Upper lobe of left lung (tissue), 6 donors: ENCODE measurements around the gene AVP. TPM values are rescaled to one million over a fixed set of nuclear protein-coding genes. Genes with fewer than 3 reads are reported as not detected.

Experiments
- ATAC-seq, 2 donors: fragments of 200-7000 bp; cut with Tn5 transposase; one replicate each; pipeline ENCODE4 v1.9.1; 2022; ENCODE audit warnings: mild to moderate bottlenecking in 2 of 2, moderate library complexity in 2 of 2; ENCODE audit not compliant: low FRiP score in 2 of 2
- DNase-seq, 2 donors: peaks; one replicate each; pipeline ENCODE4 v3.0.0-alpha.2; 2019 to 2020
- H3K27ac ChIP-seq, 4 donors: fragments of 200-600 bp; sonication (generic); one replicate each; pipeline ENCODE4 v1.5.1; 2016 to 2019
- H3K27me3 ChIP-seq, 4 donors: fragments of 200-600 bp; sonication (generic); one replicate each; pipeline ENCODE4 v1.5.1; 2017 to 2019
- H3K36me3 ChIP-seq, 4 donors: fragments of 200-600 bp; sonication (generic); one replicate each; pipeline ENCODE4 v1.5.1; 2016 to 2019
- H3K4me1 ChIP-seq, 4 donors: fragments of 200-600 bp; sonication (generic); one replicate each; pipeline ENCODE4 v1.5.1; 2018 to 2019
- H3K4me3 ChIP-seq, 4 donors: fragments of 200-600 bp; sonication (generic); one replicate each; pipeline ENCODE4 v1.5.1; 2017 to 2019; ENCODE audit warnings: mild to moderate bottlenecking in 2 of 4, moderate library complexity in 1 of 4
- H3K9me3 ChIP-seq, 4 donors: fragments of 200-600 bp; sonication (generic); one replicate each; pipeline ENCODE4 v1.5.1; 2018 to 2019
- EP300 ChIP-seq, 4 donors: sonication (generic); formaldehyde crosslinking; IDR thresholded peaks; one replicate each; pipeline ENCODE4 v1.5.1; 2017; ENCODE audit warnings: antibody characterized with exemption in 4 of 4, control low read depth in 2 of 4
- POLR2A ChIP-seq, 4 donors: fragments of 450-650 bp; IDR thresholded peaks; one replicate each; pipeline ENCODE4 v1.5.1; 2016 to 2017; ENCODE audit warnings: antibody characterized with exemption in 4 of 4, mild to moderate bottlenecking in 2 of 4
- POLR2AphosphoS5 ChIP-seq, 2 donors: sonication (generic); formaldehyde crosslinking; IDR thresholded peaks; one replicate each; pipeline ENCODE4 v1.5.1; 2017; ENCODE audit warnings: antibody characterized with exemption in 2 of 2
- WGBS, 2 donors: methylation state at CpG; one replicate each; pipeline ENCODE4 v1.1.5; 2017 to 2018; 5-methylcytosine and 5-hydroxymethylcytosine counted together
- total RNA-seq, 6 donors: library from RNA; depleted of rRNA in 4 of 6; stranded (reverse); fragments of >200 nt in 4 of 6; gene quantifications; one replicate each; pipeline versions ENCODE4 v1.1.0 to v1.2.1, GENCODE V29; 2016 to 2021
- TF ChIP-seq, protein P1 (sequence below), 6 experiments: fragments of 450-650 bp in 4 of 6; fragments of 200-600 bp in 2 of 6; sonication (generic) in 2 of 6; IDR thresholded peaks; one replicate each; pipeline ENCODE4 v1.5.1; 2016 to 2019; ENCODE audit warnings: antibody characterized with exemption in 6 of 6
- donor health status: DM: no; HTN: no; CAD: no; lungs with moderate emphysema.
- donor health status: DM: no; HTN: yes; CAD: no; lungs with severe emphysema.

Gene AVP
- total RNA-seq, 6 donors from 2014 or later: not detected

DNA sequence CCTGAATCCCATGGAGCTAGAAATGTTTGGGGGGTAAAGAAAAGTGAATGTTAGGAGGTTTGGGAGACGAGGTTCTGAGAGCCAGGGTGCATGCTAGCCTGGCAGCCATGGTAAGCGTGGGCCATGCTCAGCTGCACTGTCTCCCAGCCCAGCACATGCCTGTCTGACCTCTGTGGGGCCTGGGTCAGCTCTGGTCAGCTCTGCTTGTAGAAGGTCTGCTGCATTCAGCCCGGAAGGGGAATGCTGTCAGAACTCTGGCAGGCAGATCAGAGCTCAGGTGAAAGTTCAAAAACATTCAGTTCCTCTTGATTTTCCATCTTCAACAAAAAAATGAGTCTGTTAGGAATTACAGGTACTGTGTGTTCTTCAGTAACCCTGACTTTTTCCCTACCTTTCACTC, 46.9 kb downstream of the AVP start:
- Histone ChIP-seq H3K27ac (no peak overlapping the region), H3K4me1 (peaks cover 0 to 12% (median 7%) of the 10 kb centered on the region in 4 donors), H3K36me3 (peaks cover 14 to 76% (median 53%) of the 10 kb centered on the region in 4 donors), H3K27me3 (no peaks in the 10 kb centered on the region), H3K4me3 (no peak overlapping the region), H3K9me3 (no peaks in the 10 kb centered on the region)
- no peak for ATAC-seq
- no peak for DNase-seq
- TF ChIP-seq EP300 (IDR thresholded peaks at IDR 0.05) (no peak), POLR2AphosphoS5 (IDR thresholded peaks at IDR 0.05) (no peak), POLR2A (IDR thresholded peaks at IDR 0.05) (no peak)
- TF ChIP-seq, protein P1, sequence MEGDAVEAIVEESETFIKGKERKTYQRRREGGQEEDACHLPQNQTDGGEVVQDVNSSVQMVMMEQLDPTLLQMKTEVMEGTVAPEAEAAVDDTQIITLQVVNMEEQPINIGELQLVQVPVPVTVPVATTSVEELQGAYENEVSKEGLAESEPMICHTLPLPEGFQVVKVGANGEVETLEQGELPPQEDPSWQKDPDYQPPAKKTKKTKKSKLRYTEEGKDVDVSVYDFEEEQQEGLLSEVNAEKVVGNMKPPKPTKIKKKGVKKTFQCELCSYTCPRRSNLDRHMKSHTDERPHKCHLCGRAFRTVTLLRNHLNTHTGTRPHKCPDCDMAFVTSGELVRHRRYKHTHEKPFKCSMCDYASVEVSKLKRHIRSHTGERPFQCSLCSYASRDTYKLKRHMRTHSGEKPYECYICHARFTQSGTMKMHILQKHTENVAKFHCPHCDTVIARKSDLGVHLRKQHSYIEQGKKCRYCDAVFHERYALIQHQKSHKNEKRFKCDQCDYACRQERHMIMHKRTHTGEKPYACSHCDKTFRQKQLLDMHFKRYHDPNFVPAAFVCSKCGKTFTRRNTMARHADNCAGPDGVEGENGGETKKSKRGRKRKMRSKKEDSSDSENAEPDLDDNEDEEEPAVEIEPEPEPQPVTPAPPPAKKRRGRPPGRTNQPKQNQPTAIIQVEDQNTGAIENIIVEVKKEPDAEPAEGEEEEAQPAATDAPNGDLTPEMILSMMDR (IDR thresholded peaks at IDR 0.05): no peak
- WGBS, 2 donors: 87 to 91% methylated on average over 3 of the region's 3 CpGs

DNA sequence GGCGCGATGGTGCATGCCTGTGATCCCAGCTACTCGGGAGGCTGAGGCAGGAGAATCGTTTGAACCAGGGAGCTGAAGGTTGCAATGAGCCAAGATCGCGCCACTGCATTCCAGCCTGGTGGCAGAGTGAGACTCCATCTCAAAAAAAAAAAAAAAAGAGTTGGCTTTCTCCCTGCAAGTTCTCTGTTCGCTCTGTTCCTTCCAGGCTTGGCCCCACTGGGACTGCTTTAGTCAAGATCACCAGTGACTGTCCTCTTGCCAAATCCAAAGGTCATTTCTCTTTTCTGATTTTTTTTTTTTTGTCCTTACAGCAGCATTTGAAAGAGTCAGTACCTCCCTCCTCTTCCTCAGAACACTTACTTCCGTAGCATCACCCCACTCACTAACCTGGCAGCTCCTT, 51.9 kb downstream of the AVP start:
- WGBS, 2 donors: 91 to 94% methylated on average over 8 of the region's 8 CpGs
- peaks cover 19 to 90% (median 55%) of the 10 kb centered on the region in 4 donors for H3K36me3 ChIP-seq
- H3K27ac ChIP-seq: no peak overlapping the region
- TF ChIP-seq POLR2AphosphoS5 (IDR thresholded peaks at IDR 0.05): no peak
- no peak for TF ChIP-seq EP300 (IDR thresholded peaks at IDR 0.05)
- TF ChIP-seq, protein P1 (IDR thresholded peaks at IDR 0.05): no peak
- TF ChIP-seq POLR2A (IDR thresholded peaks at IDR 0.05): no peak
- H3K4me3 ChIP-seq: no peak overlapping the region
- ATAC-seq: no peak
- no peaks in the 10 kb centered on the region for H3K4me1 ChIP-seq
- no peak for DNase-seq
- no peaks in the 10 kb centered on the region for H3K27me3 ChIP-seq
- H3K9me3 ChIP-seq: no peaks in the 10 kb centered on the region

Other genes with a start within 250 kb of the AVP start
- gene PCED1A, start 244.1 kb downstream of the AVP start, total RNA-seq: 100 to 1,000 TPM in 1 of 6 donors, 10 to 100 TPM in 5; 28.7 to 185 (median 49.1) TPM
- gene VPS16, start 244.0 kb downstream of the AVP start, total RNA-seq: 10 to 100 TPM; 22.6 to 53.4 (median 38.2) TPM
- 10 to 100 TPM; 22.0 to 60.3 (median 51.1) TPM for gene PTPRA, start 211.2 kb downstream of the AVP start, total RNA-seq
- gene GNRH2, start 41.1 kb downstream of the AVP start, total RNA-seq: 1 to 10 TPM in 1 of 6 donors, not detected in 5; 1.1 TPM
- 10 to 100 TPM; 36.7 to 65.5 (median 51.4) TPM for gene MRPS26, start 38.7 kb downstream of the AVP start, total RNA-seq
- gene OXT, start 13.1 kb downstream of the AVP start, total RNA-seq: 1 to 10 TPM in 1 of 6 donors, not detected in 5; 2.7 TPM
- 10 to 100 TPM; 10.1 to 24.3 (median 16.5) TPM for gene FASTKD5, start 75.1 kb upstream of the AVP start, total RNA-seq
- gene UBOX5, start 75.1 kb upstream of the AVP start, total RNA-seq: 10 to 100 TPM in 1 of 6 donors, 1 to 10 TPM in 5; 5.3 to 10.5 (median 7.3) TPM
- gene LZTS3, start 88.8 kb upstream of the AVP start, total RNA-seq: 10 to 100 TPM; 19.1 to 52.2 (median 31.1) TPM
- 100 to 1,000 TPM in 5 of 6 donors, 10 to 100 TPM in 1; 90.2 to 192 (median 110) TPM for gene DDRGK1, start 120.0 kb upstream of the AVP start, total RNA-seq
- gene ITPA, start 124.8 kb upstream of the AVP start, total RNA-seq: 10 to 100 TPM; 31.5 to 58.5 (median 43.3) TPM
- 10 to 100 TPM in 1 of 6 donors, 1 to 10 TPM in 5; 2.6 to 14.9 (median 5.2) TPM for gene SLC4A11, start 154.5 kb upstream of the AVP start, total RNA-seq